HL-60/S4 (cell line): ENCODE measurements around the gene TMEM120B.

Experiments
- in situ Hi-C: fragments of 300-500 bp; cut with MboI; formaldehyde crosslinking; loops from 2 replicates; pipeline ENCODE4 v1.14.3; 2022; ENCODE audit warnings: low sequenced_read_pairs

TMEM120B gene

DNA sequence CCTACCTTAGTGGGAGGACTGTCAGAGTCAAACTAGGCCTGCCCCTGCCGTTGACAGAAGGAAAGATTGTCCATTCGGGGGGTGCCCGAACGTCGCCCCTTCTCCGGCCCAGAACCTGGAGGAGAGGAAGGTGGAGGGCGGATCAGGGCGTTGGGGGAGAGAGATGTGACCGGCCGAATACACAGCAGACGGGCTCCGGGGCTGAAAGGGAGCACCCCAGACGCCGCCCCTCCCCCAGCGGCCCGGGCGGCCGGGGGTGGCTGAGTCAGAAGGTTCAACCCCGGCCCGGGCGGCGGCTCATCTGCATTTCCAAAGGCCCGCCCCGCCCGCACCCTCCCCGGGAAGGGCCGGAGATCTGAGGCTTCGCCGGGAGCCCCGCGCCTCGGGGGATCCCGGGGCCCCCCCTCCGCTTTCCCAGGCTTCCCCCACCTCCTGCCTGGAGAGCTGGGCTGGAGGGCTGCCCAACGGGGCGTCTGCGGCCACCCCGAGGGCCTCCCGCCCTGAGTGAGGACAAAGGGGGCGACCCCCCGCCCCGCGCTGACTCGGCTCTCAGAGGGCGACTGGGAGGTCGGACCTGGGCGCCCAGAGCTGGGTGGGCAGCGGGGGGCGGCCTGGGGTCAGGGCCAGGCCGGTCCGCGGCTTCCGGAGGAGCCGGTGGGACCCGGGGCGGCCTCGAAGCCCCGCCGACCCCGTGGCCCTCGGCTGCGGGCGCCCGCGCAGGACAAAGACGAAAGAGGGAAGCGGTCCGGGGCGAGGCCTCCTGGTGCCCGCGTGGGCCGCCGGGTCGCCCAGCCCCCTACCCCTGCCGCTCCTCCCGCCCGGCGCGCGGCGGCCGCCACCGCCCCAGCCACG, 87.5 kb downstream of the TMEM120B start:
- in situ Hi-C loops: no loop called here

DNA sequence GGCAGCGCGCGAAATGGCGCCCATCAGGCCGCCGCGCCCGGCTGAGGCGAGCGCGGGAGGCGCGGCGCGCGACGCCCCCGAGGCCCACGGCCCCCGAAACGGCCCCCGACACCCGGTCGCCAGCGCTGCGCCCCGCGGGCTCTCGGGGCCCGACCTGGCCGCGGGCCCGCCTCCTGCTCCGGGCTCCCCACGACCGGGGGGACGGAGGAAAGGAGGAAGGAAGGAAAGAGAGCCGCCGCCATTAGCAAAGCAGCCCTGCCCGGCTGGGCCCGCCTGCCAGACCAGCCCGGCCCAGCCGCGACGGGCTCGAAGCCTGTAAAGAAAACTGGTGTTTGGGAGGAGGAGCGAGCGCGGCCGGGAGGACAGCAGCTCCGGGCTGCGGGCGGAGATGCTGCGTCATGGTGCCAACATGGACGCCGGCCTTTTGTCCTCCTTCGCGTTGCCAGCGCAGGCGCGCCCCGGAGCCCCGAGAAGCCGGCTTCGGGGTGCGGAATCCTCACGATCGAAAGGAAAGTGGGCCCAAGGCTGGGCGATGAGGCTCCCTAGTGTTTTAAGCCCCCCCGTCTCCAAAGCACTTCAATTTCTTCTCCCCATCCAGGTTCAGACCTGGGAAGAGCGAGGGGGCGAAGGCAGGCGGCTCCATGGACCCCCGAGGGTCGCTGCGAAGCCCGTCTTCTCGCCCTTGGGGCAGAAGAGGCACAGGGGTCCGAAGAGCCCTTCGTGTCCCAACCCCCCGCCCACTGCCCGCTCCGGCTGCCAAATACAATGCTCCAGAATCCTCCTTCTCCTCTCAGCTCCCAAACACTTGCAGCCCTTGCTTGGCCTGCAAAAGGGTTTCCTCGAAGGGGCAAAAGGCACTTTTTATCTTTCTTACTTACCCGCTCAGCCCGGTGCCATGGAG, 88.4 kb downstream of the TMEM120B start:
- in situ Hi-C loops: no loop called here

DNA sequence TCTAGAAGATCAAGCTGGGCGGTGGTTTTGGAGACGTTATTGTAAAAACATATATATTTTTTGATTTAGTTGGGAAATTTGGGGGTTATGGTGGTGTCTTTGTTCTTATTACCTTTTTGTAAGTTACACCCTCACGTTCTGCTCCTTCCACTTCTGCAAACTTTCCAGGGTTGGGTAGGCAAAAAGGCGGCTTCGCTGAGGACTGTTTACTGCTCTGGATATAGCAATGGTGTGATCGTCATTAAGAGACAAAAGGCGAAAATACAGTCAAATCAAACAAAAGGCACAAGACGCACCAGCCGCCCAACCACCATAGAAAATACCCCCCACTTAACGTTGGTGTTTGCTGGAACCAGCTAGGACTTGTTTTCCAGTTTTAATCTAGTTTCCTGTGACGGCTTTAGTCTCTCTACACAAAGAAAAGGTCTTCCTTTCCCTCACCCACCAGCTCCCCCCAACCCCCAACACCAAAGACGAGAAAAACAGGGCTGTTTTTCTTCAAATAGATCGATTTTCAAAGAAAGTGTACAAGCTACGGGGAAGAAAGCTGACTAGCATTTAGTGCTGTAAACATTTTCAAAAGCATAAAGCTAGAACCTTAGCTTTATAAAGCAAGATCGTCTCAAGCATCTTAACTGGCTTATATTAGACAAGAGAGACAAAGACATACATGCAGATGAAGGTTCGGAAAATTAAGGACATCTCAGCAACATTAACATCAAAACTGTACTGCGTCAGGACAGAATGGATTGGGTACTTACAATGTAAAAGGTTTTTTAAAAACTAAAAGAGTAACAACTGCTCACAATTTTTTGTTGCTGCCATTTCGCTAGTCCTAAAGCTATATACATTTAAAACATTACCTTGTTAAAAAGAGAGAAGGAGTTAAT, 89.3 kb downstream of the TMEM120B start:
- in situ Hi-C loops: no loop called here

DNA sequence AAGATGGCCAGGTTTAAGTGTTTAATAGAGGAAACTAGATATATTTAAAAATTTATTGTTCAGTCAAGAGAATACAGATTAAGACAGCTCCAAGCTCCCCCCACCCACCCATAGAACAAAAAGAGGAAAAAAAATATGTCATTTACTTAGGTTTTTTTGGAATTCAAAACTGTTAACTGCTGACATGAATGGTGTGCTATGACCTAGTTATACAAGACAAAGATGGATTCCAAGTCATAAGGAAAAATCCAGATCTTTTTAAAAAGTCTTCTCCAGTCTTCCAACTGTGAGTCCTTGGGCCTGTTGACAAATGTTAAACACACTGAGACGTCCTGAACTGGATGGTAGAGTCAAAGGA, 89.9 kb downstream of the TMEM120B start:
- in situ Hi-C loops: no loop called here

DNA sequence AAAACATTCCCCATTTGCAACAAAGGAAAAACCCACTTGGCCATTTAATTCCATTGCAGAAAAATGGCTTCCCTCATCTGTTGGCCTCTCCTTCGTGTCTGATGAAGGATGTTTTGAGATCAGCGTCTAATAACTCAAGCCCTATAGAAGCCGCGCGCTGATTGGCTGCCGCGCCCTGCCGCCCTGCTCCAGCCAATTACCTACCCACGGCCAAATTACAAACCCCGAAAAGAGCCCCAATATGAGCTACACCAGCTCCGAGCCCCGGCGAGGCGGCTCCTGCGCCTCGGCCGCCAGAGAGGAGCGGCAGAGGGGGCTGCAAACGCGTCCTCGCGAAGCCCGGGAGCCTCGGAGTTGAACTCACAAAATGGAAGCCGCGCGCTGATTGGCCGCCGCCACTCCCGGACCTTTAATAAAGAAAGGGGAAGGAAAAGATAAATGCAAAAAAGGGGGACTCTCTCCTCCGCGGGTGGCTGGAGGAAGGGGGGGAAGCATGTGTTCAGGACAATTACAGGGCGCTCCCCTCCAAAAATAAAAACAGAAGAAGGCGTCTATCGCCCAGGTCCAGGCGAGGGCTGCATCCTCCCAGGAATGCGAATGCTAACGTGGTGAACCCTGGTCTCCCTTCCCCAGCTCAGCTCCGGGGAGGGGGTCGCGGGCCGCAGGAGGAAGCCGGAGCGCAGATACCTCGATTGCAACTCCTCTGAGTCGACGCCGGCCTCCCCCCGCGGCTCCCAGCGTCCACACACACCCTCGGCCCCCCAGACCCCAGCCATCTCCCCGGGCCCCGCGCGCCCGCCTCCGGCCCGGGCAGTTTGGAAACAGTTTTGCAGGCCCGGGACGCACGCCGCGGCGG, 90.5 kb downstream of the TMEM120B start:
- in situ Hi-C loops: no loop called here

DNA sequence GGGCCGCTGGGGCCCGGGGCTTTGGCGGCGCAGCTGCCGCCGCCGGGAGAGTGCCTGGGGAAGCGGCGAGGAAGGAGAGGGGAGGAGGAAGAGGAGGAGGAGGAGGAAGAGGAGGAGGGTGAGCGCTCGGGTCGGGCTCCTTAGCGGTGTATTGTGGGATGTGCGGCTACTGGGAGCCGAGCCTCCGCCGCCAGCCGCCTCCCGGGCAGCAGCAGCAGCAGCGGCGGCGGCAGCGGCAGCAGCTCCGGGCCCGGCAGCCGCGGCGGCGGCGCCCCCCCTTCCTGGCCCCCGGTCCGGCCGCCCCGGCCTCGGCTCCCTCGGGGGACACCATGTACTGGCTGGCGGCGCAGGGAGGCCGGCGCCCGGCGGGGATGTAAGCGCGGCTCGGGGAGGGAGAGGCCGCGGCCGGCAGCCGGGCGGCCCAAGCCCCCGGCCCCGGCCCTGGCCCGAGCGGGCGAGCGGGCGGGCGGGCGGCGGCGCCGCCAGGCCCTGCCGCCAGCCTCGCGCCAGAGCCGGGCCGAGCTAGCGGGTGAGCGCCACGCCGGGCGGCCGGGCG, 91.4 kb downstream of the TMEM120B start, which contains the start of gene SETD1B:
Gene SETD1B, plus strand, starts transcription at position 149 of the 556 bp plus-strand sequence. CDS start 729 bp downstream, outside the sequence.
- in situ Hi-C loops: no loop called here

DNA sequence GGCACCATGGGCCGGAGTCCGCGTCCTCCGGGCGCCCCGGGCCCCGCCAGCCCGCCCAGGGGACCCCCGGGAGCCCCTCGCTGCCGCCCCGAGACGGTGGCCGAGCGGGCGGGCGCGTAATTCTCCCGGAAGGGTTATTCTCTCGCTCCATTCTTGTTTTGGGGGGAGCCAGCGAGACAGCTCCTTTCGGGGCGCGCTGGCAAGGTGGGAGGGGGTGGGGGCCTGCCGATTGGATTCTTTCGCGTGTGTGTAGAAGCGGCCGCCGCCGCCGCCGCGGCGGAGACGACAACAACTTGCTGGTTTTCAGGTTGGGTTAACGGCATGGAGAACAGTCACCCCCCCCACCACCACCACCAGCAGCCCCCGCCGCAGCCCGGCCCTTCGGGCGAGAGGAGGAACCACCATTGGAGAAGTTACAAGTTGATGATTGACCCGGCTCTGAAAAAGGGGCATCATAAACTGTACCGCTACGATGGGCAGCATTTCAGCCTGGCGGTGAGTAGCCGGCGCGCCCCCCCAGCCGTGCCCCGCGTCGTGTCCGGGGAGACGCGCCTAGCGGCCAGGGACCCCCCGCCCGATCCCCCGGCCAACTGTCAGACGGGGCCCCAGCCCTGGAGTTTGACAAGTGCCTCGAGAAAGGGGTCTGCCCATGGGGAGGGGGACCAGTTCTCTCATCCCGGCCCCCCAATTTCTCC, 92.0 kb downstream of the TMEM120B start:
- in situ Hi-C loops: no loop called here

DNA sequence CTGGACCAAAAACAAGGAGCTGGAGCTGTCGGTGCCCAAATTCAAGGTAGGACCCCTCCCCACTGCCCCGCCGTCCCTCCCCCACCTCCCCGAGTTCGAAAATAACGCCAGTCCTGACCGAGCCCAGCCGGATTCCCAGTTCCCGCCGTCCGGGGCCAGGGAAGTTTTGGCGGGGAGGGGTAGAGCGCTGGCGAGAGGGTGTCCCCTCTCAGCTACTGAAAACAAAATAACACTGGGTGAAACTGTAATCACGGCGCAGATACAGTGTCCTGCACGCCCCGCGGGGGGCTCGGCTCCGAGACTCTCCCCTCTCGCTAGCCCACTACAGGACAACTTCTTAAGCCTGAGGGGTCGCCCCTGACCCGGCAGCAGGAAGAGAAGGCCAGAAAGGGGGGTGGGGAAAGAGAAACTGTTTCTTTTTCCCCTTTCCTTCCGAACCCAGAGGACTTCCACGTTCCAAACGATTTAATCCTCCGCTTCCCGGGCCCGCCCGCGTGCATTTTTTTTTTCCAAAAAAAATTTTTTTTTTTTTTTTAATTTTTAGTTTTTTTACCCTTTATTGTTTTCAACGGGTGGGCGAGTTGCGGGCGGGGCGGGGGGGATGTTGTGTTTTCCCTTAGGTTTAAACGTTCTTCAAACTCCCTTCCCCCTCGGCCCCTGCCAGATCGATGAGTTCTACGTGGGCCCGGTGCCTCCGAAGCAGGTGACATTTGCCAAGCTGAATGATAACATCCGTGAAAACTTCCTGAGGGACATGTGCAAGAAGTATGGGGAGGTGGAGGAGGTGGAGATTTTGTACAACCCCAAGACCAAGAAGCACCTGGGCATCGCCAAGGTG, 92.8 kb downstream of the TMEM120B start:
- in situ Hi-C loops: no loop called here

DNA sequence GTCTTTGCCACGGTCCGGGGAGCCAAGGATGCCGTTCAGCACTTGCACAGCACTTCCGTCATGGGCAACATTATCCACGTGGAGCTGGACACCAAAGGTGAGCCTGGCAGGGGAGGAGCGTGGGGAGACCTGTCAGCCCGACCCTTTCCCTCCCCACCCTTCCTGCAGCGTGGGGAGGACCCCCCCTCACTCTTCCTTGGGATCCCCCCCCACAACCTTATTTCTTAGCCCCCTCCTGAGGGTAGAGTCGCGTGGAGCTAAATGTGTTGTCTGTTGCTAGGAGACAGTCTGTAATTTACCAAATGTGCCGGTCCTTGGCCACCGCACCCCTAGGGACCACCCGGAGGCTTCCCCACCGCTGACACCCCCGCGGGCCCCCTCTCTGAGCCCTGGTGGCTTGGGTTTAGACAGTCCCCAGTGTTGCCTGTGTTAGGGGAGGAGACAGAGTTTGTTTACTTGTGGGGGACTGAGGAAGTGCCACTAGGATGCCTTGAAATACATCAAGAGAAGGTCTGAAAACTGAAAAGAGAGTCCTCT, 93.5 kb downstream of the TMEM120B start:
- in situ Hi-C loops: no loop called here

DNA sequence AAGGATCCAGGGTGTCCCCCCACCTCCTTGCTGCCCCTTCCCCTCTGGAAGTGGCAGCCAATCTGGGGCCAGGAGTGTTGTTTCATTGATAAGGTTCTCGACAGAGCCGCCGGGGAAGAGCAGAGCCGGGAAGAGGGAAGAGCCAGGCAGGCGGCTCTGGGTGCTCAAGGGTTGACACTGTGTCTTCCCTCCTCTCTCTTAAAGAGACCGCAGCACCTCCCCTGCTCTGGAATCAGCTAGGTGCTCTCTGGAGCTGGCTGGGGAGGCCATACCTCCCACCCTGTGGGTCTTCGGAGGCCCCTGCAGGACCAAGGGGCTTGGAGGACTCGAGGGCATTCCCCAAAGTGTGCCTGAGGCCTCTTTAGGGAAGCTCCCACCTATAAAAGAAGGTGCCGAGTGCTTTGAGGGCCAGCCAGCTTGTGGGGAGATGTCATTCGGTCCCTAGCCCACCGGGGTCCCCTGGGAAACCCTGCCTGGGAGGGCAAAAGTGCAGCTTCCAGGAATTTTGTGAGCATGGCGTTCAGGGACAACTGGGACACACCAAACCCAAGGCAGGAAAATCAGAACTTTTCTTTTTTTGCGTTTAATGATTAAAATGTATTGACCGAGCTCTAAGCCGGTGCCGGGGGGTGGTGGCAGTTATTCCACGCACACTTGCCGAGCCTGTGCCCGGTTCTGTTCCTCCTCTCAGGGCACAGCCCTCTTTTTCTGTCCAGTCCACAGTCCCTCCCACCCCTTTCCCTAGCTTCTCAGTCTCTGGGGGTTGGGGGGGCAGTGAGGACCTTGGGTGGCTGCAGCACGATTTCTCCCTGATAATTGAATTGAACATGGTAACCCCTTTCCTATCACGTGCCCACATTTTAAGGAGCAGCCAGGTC, 94.2 kb downstream of the TMEM120B start:
- in situ Hi-C loops: no loop called here

DNA sequence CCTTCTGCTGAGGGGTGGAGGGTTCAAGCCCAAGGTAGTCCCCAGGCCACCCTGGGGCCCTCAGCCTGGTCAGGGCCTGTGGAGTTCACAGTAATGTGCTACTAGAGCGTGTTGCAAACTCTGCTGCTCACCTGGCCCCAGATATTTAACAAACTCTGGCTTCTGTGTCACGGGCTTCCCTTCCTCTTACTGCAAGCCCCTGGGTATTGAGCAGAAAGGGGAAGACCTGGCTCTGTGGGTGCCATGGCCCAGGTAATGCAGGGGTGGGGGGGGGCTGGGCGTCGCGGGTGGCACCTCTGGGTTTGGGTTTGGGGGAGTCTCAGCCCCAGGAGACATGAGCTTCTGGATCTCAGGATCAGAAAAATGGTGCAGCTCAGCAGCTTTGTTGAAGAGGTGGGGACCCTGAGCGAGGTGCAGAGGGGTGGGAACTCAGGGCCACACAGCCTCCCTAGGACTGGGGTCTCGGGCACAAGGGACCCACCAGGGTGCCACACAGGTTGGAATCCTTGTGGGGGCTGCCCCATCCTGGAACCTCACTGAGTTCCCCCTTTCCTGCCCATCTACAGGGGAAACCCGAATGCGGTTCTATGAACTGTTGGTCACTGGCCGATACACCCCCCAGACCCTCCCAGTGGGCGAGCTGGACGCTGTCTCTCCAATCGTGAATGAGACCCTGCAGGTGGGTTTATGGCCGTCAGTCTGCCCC, 95.2 kb downstream of the TMEM120B start:
- in situ Hi-C loops: no loop called here

DNA sequence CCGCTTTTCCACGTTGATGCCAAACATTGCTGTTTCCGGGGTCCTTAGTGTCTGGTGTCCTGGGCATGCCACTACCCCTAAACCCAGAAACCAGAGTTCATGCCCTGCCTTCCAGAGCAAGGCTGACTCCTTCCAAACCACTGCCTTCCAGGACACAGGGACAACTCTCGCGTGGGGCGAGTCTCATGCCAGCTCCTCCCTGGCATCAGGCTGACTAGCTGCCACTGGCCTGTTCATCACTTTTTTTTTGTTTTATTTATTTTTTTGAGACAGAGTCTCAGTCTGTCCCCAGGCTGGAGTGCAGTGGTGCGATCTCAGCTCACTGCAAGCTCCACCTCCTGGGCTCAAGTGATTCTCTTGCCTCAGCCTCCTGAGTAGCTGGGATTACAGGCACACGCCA, 96.1 kb downstream of the TMEM120B start:
- in situ Hi-C loops: no loop called here

DNA sequence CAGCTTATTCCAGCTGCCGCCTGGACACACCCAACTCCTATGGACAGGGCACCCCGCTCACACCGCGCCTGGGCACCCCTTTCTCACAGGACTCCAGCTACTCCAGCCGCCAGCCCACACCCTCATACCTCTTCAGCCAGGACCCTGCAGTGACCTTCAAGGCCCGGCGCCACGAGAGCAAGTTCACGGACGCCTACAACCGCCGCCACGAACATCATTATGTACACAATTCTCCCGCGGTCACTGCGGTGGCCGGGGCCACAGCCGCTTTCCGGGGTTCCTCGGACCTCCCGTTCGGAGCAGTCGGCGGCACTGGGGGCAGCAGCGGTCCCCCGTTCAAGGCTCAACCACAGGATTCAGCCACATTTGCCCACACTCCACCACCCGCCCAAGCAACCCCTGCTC, 97.2 kb downstream of the TMEM120B start:
- in situ Hi-C loops: no loop called here

DNA sequence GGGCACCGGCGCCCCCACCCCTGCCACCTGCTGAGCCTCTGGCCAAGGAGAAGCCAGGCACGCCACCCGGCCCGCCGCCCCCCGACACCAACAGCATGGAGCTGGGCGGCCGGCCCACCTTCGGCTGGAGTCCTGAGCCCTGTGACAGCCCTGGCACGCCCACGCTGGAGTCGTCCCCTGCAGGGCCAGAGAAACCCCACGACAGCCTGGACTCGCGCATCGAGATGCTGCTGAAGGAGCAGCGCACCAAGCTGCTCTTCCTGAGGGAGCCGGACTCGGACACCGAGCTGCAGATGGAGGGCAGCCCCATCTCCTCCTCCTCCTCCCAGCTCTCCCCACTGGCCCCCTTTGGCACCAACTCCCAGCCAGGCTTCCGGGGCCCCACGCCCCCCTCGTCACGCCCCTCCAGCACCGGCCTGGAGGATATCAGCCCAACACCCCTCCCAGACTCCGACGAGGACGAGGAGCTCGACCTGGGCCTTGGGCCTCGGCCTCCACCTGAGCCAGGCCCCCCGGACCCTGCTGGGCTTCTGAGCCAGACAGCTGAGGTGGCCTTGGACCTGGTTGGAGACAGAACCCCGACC, 97.8 kb downstream of the TMEM120B start:
- in situ Hi-C loops: no loop called here

DNA sequence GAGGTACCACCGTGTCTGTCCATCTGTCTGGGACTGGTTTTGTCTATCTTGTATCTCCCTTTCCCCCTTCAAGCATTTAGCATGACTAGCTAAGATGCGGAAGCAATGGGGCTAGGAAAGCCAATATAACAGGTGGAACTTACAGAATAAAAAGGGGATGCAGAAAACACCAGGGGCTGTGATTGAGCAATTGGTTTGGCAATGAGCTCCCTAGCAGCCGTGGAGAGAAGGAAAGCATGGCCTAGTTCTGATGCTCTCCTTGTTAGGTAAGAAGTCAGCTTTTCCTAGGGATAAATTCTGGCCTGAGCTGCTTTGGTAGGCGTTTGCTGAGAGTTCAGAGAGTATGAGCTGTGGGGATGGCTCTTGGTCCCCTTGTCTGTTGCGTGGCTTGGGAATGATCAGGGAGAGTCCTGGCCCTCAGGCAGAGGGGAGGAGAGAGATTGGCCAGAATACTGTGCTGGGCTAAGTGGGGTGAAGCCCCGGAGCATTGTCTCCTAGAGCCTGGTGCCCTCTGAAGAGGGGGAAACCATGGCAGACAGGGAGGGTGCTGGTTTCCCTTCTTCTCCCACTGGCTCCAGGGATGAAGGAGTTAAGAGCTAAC, 98.4 kb downstream of the TMEM120B start:
- in situ Hi-C loops: no loop called here
